BJ (cell line): Measurements from ENCODE around the gene CRADD. TPM values are rescaled to one million over a fixed set of nuclear protein-coding genes. Genes with fewer than 3 reads are reported as not detected.

Experiments
- CTCF ChIA-PET: fragments of 350-600 bp; formaldehyde crosslinking; extraction: SDS; loops from one replicate; lab custom pipeline; 2021; ENCODE audit warnings: antibody characterized with exemption, inconsistent platforms; lab: Yijun Ruan, JAX
- POLR2A ChIA-PET: fragments of 300-600 bp; sonication (Branson Sonifier 250); formaldehyde crosslinking; extraction: SDS; loops from one replicate; lab custom pipeline; 2021; ENCODE audit warnings: antibody characterized with exemption; lab: Charles Lee
- DNase-seq: peaks from one replicate; pipeline ENCODE4 v3.0.0-alpha.2; 2011; ENCODE audit warnings: low read depth
- H3K27me3 ChIP-seq: 2 replicates; pipeline ENCODE4 v1.6.0; 2011; ENCODE audit warnings: low read length; ENCODE audit not compliant: control insufficient read depth, insufficient read depth
- H3K36me3 ChIP-seq: 2 replicates; pipeline ENCODE4 v1.5.1; 2011; ENCODE audit warnings: low read length; ENCODE audit not compliant: control insufficient read depth, insufficient read depth
- H3K4me3 ChIP-seq: 2 replicates; pipeline ENCODE4 v1.5.1; 2011; ENCODE audit warnings: low read depth, mild to moderate bottlenecking, control low read depth, low read length
- CTCF ChIP-seq: IDR thresholded peaks from 2 replicates; pipeline ENCODE4 v1.5.1; 2011; ENCODE audit warnings: low read depth, mild to moderate bottlenecking, control low read depth, inconsistent platforms, low read length, moderate library complexity; ENCODE audit not compliant: insufficient read depth
- polyA plus RNA-seq: library from polyadenylated mRNA; depleted of rRNA; stranded (reverse); fragments of >200 nt; gene quantifications from 2 replicates; pipeline ENCODE4 v1.2.3, GENCODE V29; 2011

Gene CRADD
- polyA plus RNA-seq, 1 experiment, result 16.6 TPM

DNA sequence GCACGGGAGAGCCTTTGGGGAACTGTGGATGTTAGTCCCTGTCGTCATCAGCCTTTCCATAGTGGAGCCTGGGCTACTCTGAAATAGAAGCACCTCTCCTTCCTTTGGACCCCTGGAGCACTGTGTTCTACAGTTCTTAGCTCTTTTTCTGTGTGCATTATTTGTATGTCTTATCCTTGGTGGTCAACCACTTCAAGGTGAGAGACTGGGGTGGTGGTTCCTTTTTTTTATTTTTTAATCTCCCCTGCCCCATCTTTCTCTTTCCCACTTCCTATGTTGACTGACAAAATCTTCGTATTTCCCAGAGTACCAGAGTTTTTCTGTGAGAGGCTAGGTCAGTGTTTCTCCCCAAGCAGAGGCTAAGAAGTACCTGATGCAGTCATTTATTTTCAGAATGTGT, 111.7 kb downstream of the CRADD start:
- POLR2A ChIA-PET, result no interaction called here
- Histone ChIP-seq H3K4me3 (no peak overlapping the region), H3K36me3 (no peaks in the 10 kb centered on the region), H3K27me3 (no peaks in the 10 kb centered on the region)
- CTCF ChIA-PET, result interaction anchor here (1.2 to 2.8 kb wide), 3 partner anchors 15 to 312 kb away, joined by 3 to 13 read pairs (median 5); no protein-coding TSS in a partner anchor
- no peak for TF ChIP-seq CTCF
- no peak for DNase-seq

DNA sequence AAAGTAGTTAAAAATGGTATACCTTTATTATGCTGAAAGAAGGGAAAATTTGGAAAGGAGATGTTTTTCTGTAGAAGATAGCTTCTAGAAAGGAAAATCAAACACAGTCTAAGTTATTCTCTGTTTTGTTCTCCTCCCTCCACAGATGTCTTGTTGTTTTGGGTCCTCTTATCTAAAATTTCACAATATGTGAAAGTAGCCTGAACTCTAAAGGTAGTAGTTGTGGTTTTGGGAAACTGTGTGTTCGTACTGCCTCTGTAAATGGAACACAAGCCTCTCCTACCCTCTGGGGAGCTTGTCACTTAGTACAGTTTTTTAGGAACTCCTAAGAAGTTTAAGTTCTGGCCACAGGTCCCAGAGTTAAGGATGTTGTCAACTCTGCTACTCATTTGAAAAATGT, 112.6 kb downstream of the CRADD start:
- no peak overlapping the region for H3K4me3 ChIP-seq
- no peak for DNase-seq
- POLR2A ChIA-PET, result interaction anchor here (1.5 kb wide), 1 partner anchor 128 kb away, joined by 3 read pairs; no protein-coding TSS in a partner anchor
- CTCF ChIA-PET, result interaction anchor here (1.2 to 2.8 kb wide), 3 partner anchors 14 to 312 kb away, joined by 3 to 13 read pairs (median 5); no protein-coding TSS in a partner anchor
- no peak for TF ChIP-seq CTCF
- H3K27me3 ChIP-seq, result no peaks in the 10 kb centered on the region
- H3K36me3 ChIP-seq, result no peaks in the 10 kb centered on the region

GRCh38 chr12:93790472-93791152, 113.4 kb downstream of the CRADD start:
- Histone ChIP-seq H3K4me3 (no peak overlapping the region), H3K27me3 (no peaks in the 10 kb centered on the region), H3K36me3 (no peaks in the 10 kb centered on the region)
- CTCF ChIA-PET, result interaction anchor here (0.7 to 2.8 kb wide), 2 partner anchors 16 to 311 kb away, joined by 3 to 13 read pairs; no protein-coding TSS in a partner anchor
- no peak for TF ChIP-seq CTCF
- POLR2A ChIA-PET, result interaction anchor here (0.6 to 1.5 kb wide), 2 partner anchors 24 to 127 kb away, joined by 3 to 4 read pairs; no protein-coding TSS in a partner anchor
- DNase-seq, result no peak

DNA sequence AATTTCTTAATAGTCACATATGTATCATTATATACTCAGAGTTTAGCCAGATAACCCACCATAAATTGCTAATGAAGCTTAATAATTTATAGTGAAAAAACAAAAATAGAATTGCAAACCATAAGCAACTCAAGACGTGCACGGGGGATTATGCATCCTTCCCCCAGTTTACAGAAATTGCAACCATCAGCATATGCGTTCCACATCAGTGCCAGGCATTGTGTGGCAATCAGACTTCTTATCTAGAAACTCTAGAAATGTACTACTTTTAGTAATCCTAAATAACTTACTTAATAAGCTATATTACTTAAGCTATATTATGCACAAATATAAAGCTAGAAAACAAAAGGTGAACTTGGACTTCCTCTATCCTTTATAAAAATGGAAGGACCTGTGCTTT, 115.8 kb downstream of the CRADD start:
- DNase-seq, result no peak
- no peak for TF ChIP-seq CTCF
- CTCF ChIA-PET, result interaction anchor here (0.6 to 1.4 kb wide), 5 partner anchors 8 to 290 kb away, joined by 3 to 6 read pairs (median 3); no protein-coding TSS in a partner anchor
- POLR2A ChIA-PET, result no interaction called here
- Histone ChIP-seq H3K36me3 (no peaks in the 10 kb centered on the region), H3K27me3 (no peaks in the 10 kb centered on the region), H3K4me3 (no peak overlapping the region)

GRCh38 chr12:93793983-93794382, 116.8 kb downstream of the CRADD start:
- H3K4me3 ChIP-seq, result no peak overlapping the region
- ChIA-PET CTCF (interaction anchor here (1.0 to 1.3 kb wide), 3 partner anchors 9 to 307 kb away, joined by 3 to 4 read pairs (median 3); no protein-coding TSS in a partner anchor), POLR2A (interaction anchor here (0.7 kb wide), 1 partner anchor 10 kb away, joined by 5 read pairs; no protein-coding TSS in a partner anchor)
- TF ChIP-seq CTCF, result no peak
- no peaks in the 10 kb centered on the region for H3K36me3 ChIP-seq
- DNase-seq, result no peak
- H3K27me3 ChIP-seq, result no peaks in the 10 kb centered on the region
